CD14-positive monocyte (primary cell): ENCODE measurements around the gene TMEM238. TPM values are rescaled to one million over a fixed set of nuclear protein-coding genes. Genes with fewer than 3 reads are reported as not detected.

Experiments
- DNase-seq, 3 donors: peaks; one replicate each; pipeline ENCODE4 v3.0.0-alpha.2; 2011 to 2022
- H2AFZ ChIP-seq: 2 replicates; pipeline ENCODE4 v1.6.0; 2012; ENCODE audit warnings: mild to moderate bottlenecking, low read depth, low read length, inconsistent platforms; ENCODE audit not compliant: insufficient read depth, poor library complexity, severe bottlenecking
- H3K27ac ChIP-seq, 2 donors: 1 replicate in 1 of 2; 2 replicates in 1 of 2; pipeline ENCODE4 v1.5.1; 2012 to 2013; ENCODE audit warnings: low read length in 2 of 2, control low read depth in 1 of 2, inconsistent platforms in 1 of 2, low read depth in 1 of 2, mild to moderate bottlenecking in 1 of 2
- H3K27me3 ChIP-seq, 2 donors: one replicate each; pipeline versions ENCODE4 v1.6.0 to v1.6.1; 2011 to 2013; ENCODE audit warnings: low read length in 2 of 2; ENCODE audit not compliant: control insufficient read depth in 2 of 2, insufficient read depth in 2 of 2
- H3K36me3 ChIP-seq, 2 donors: replicated peaks in 1 of 2; 1 replicate in 1 of 2; 2 replicates in 1 of 2; pipeline versions ENCODE4 v1.5.1 to v1.6.1; 2012 to 2013; ENCODE audit warnings: low read length in 2 of 2, control low read depth in 1 of 2, inconsistent platforms in 1 of 2, mild to moderate bottlenecking in 1 of 2; ENCODE audit not compliant: insufficient read depth in 2 of 2, control insufficient read depth in 1 of 2
- H3K4me1 ChIP-seq, 2 donors: 1 replicate in 1 of 2; 2 replicates in 1 of 2; pipeline versions ENCODE4 v1.5.1 to v1.6.1; 2012 to 2013; ENCODE audit warnings: low read length in 2 of 2, control low read depth in 1 of 2, inconsistent platforms in 1 of 2, mild to moderate bottlenecking in 1 of 2, moderate library complexity in 1 of 2; ENCODE audit not compliant: insufficient read depth in 2 of 2, control insufficient read depth in 1 of 2
- H3K4me2 ChIP-seq: replicated peaks from 2 replicates; pipeline ENCODE3; 2012; ENCODE audit warnings: low read length, moderate library complexity, mild to moderate bottlenecking; ENCODE audit not compliant: poor library complexity, severe bottlenecking; ENCODE audit errors: extremely low read depth
- H3K4me3 ChIP-seq, 3 experiments: fragments of 200-600 bp in 1 of 3; sonication (generic) in 1 of 3; replicated peaks in 1 of 3; 1 replicate in 2 of 3; 2 replicates in 1 of 3; pipeline ENCODE4 v1.5.1; 2011 to 2013; ENCODE audit warnings: low read length in 3 of 3, mild to moderate bottlenecking in 3 of 3, control low read depth in 2 of 3, low read depth in 2 of 3, inconsistent platforms in 1 of 3, moderate library complexity in 1 of 3
- H3K79me2 ChIP-seq: 2 replicates; pipeline ENCODE4 v1.6.0; 2012; ENCODE audit warnings: mild to moderate bottlenecking, control low read depth, inconsistent platforms, low read length, moderate library complexity; ENCODE audit not compliant: insufficient read depth
- H3K9ac ChIP-seq: 2 replicates; pipeline ENCODE4 v1.6.0; 2017; ENCODE audit warnings: low read length, mild to moderate bottlenecking; ENCODE audit not compliant: insufficient read depth, poor library complexity, severe bottlenecking
- H3K9me3 ChIP-seq, 2 donors: replicated peaks in 1 of 2; 1 replicate in 1 of 2; 2 replicates in 1 of 2; pipeline versions ENCODE4 v1.5.1 to v1.6.1; 2012 to 2013; ENCODE audit warnings: low read length in 2 of 2, control low read depth in 1 of 2; ENCODE audit not compliant: control insufficient read depth in 1 of 2, insufficient read depth in 1 of 2
- H4K20me1 ChIP-seq: 2 replicates; pipeline ENCODE4 v1.6.0; 2012; ENCODE audit warnings: mild to moderate bottlenecking, low read length, control low read depth, moderate library complexity; ENCODE audit not compliant: insufficient read depth
- H3K27ac Mint-ChIP-seq, 7 donors: one replicate each; pipeline ENCODE4 v1.8.0; 2020; ENCODE audit warnings: mild to moderate bottlenecking in 7 of 7, mixed read lengths in 7 of 7, moderate library complexity in 6 of 7, inconsistent platforms in 2 of 7
- H3K27me3 Mint-ChIP-seq, 3 donors: one replicate each; pipeline ENCODE4 v1.8.0; 2021 to 2022; ENCODE audit warnings: low read depth in 3 of 3, mild to moderate bottlenecking in 3 of 3, mixed read lengths in 3 of 3, moderate library complexity in 3 of 3, inconsistent platforms in 1 of 3
- H3K36me3 Mint-ChIP-seq, 2 donors: one replicate each; pipeline ENCODE4 v1.8.0; 2020; ENCODE audit warnings: mixed read lengths in 2 of 2, inconsistent platforms in 1 of 2, mild to moderate bottlenecking in 1 of 2
- H3K4me1 Mint-ChIP-seq: one replicate; pipeline ENCODE4 v1.8.0; 2020; ENCODE audit warnings: mild to moderate bottlenecking, mixed read lengths
- H3K4me3 Mint-ChIP-seq, 2 donors: one replicate each; pipeline ENCODE4 v1.8.0; 2020; ENCODE audit warnings: mild to moderate bottlenecking in 2 of 2, mixed read lengths in 2 of 2, moderate library complexity in 1 of 2
- H3K9me3 Mint-ChIP-seq, 7 donors: one replicate each; pipeline ENCODE4 v1.8.0; 2020 to 2022; ENCODE audit warnings: mixed read lengths in 7 of 7, mild to moderate bottlenecking in 6 of 7, moderate library complexity in 6 of 7, inconsistent platforms in 2 of 7
- WGBS: methylation state at CpG from one replicate; pipeline ENCODE4 v1.1.5; 2013; ENCODE audit warnings: missing lambda C conversion rate; ENCODE audit not compliant: insufficient coverage; 5-methylcytosine and 5-hydroxymethylcytosine counted together
- intact Hi-C, 2 donors: fragments of 100-400 bp; cut with micrococcal nuclease; formaldehyde crosslinking; loops; one replicate each; pipeline versions ENCODE4 v1.15.0 to v1.15.1; 2023
- polyA plus RNA-seq, 3 donors: library from polyadenylated mRNA; depleted of rRNA in 1 of 3; unstranded in 2 of 3; stranded (reverse) in 1 of 3; fragments of 300-500 nt in 2 of 3; fragments of >200 nt in 1 of 3; fragmentation: Illumina TruSeq in 2 of 3; gene quantifications; 1 replicate in 2 of 3; 2 replicates in 1 of 3; pipeline ENCODE4 v1.2.3, GENCODE V29; 2012 to 2021
- TF ChIP-seq, protein P1 (sequence below): fragments of 200-600 bp; IDR thresholded peaks from one replicate; pipeline ENCODE4 v1.8.0; 2022; ENCODE audit warnings: antibody characterized with exemption, mild to moderate bottlenecking

Gene TMEM238
- polyA plus RNA-seq, 3 donors = not detected

- H3K36me3 ChIP-seq = no peaks in the 10 kb centered on the region
- H3K9me3 Mint-ChIP-seq = peaks cover 0 to 26% (median 6%) of the 10 kb centered on the region in 7 donors
- intact Hi-C loops = no loop called here
- H3K27me3 Mint-ChIP-seq = peaks cover 72 to 96% (median 74%) of the 10 kb centered on the region in 3 donors
- no peaks in the 10 kb centered on the region for H3K79me2 ChIP-seq
- H3K9ac ChIP-seq = no peak overlapping the region
- H3K4me1 ChIP-seq = peaks cover 4 to 6% of the 10 kb centered on the region in 2 donors
- no peak overlapping the region for H3K27ac ChIP-seq
- peak overlapping the region in 1 of 2 donors; percentile 58 for H3K4me3 Mint-ChIP-seq
- H3K9me3 ChIP-seq = peaks cover 2 to 8% of the 10 kb centered on the region in 2 donors
- peaks cover 0 to 4% of the 10 kb centered on the region in 2 donors for H3K36me3 Mint-ChIP-seq
- TF ChIP-seq, protein P1, sequence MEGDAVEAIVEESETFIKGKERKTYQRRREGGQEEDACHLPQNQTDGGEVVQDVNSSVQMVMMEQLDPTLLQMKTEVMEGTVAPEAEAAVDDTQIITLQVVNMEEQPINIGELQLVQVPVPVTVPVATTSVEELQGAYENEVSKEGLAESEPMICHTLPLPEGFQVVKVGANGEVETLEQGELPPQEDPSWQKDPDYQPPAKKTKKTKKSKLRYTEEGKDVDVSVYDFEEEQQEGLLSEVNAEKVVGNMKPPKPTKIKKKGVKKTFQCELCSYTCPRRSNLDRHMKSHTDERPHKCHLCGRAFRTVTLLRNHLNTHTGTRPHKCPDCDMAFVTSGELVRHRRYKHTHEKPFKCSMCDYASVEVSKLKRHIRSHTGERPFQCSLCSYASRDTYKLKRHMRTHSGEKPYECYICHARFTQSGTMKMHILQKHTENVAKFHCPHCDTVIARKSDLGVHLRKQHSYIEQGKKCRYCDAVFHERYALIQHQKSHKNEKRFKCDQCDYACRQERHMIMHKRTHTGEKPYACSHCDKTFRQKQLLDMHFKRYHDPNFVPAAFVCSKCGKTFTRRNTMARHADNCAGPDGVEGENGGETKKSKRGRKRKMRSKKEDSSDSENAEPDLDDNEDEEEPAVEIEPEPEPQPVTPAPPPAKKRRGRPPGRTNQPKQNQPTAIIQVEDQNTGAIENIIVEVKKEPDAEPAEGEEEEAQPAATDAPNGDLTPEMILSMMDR = no peak
- no peak overlapping the region for H3K4me3 ChIP-seq
- peaks cover 5% of the 10 kb centered on the region for H3K4me1 Mint-ChIP-seq
- H3K27me3 ChIP-seq = peaks cover 29 to 92% of the 10 kb centered on the region in 2 donors
- H2AFZ ChIP-seq = no peak overlapping the region
- WGBS = 64% methylated on average over 8 of the region's 9 CpGs
- DNase-seq = no peak
- H4K20me1 ChIP-seq = no peaks in the 10 kb centered on the region
- H3K4me2 ChIP-seq = no peak overlapping the region
- peak overlapping the region in 1 of 7 donors; percentile 15 for H3K27ac Mint-ChIP-seq
These were observed 10.6 kb downstream of the TMEM238 start for GRCh38 chr19:55373306-55373992.

- Mint-ChIP-seq H3K36me3 (peaks cover 0 to 4% of the 10 kb centered on the region in 2 donors), H3K4me1 (peaks cover 5% of the 10 kb centered on the region), H3K4me3 (peak overlapping the region in 1 of 2 donors; percentile 72), H3K9me3 (peaks cover 0 to 31% (median 6%) of the 10 kb centered on the region in 7 donors), H3K27me3 (peaks cover 73 to 96% (median 79%) of the 10 kb centered on the region in 3 donors), H3K27ac (no peak overlapping the region)
- H3K9ac ChIP-seq = no peak overlapping the region
- no peaks in the 10 kb centered on the region for H3K79me2 ChIP-seq
- WGBS = 49% methylated on average over 18 of the region's 24 CpGs
- H4K20me1 ChIP-seq = no peaks in the 10 kb centered on the region
- H3K36me3 ChIP-seq = no peaks in the 10 kb centered on the region
- H3K4me1 ChIP-seq = peaks cover 4 to 6% of the 10 kb centered on the region in 2 donors
- DNase-seq = no peak
- H3K27ac ChIP-seq = no peak overlapping the region
- no peak overlapping the region for H3K4me2 ChIP-seq
- peaks cover 2 to 8% of the 10 kb centered on the region in 2 donors for H3K9me3 ChIP-seq
- intact Hi-C loops = no loop called here
- peaks cover 32 to 94% of the 10 kb centered on the region in 2 donors for H3K27me3 ChIP-seq
- H3K4me3 ChIP-seq = no peak overlapping the region
- no peak overlapping the region for H2AFZ ChIP-seq
- TF ChIP-seq, protein P1 = no peak
These were observed 11.6 kb downstream of the TMEM238 start for GRCh38 chr19:55372316-55373081.
